Prostate gland (tissue), 2 donors: Measurements from ENCODE around the gene P2RY8.

Experiments used
- POLR2A ChIP-seq: fragments of 450-650 bp; IDR thresholded peaks from one replicate; pipeline ENCODE4 v1.6.1; 2016; ENCODE audit warnings: antibody characterized with exemption, mild to moderate bottlenecking
- POLR2AphosphoS5 ChIP-seq: sonication (generic); formaldehyde crosslinking; IDR thresholded peaks from one replicate; pipeline ENCODE4 v1.6.1; 2017; ENCODE audit warnings: antibody characterized with exemption
- TF ChIP-seq, protein P1 (sequence below), 4 experiments: fragments of 200-600 bp in 2 of 4; fragments of 450-650 bp in 2 of 4; sonication (generic) in 2 of 4; IDR thresholded peaks; 1 replicate in 3 of 4; 2 replicates in 1 of 4; pipeline ENCODE4 v1.5.1; 2016 to 2019; ENCODE audit warnings: antibody characterized with exemption in 4 of 4, mild to moderate bottlenecking in 2 of 4, moderate library complexity in 2 of 4

DNA sequence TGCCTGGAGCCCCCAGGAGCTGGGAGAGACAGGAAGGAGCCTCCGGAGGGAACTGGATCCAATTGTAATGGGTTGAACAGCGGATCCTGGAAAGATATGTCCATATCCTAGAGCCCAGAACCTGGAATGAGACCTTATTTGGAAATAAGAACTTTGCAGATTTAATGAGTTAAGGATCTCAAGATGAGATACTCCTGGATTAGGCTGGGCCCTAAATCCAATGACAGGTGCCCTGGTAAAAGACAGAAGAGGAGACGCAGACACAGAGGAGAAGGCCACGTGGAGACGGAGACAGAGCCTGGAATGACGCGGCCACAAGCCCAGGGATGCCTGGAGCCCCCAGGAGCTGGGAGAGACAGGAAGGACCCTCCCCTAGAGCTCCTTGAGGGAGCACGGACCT, 34.1 kb downstream of the P2RY8 start:
- TF ChIP-seq, protein P1, sequence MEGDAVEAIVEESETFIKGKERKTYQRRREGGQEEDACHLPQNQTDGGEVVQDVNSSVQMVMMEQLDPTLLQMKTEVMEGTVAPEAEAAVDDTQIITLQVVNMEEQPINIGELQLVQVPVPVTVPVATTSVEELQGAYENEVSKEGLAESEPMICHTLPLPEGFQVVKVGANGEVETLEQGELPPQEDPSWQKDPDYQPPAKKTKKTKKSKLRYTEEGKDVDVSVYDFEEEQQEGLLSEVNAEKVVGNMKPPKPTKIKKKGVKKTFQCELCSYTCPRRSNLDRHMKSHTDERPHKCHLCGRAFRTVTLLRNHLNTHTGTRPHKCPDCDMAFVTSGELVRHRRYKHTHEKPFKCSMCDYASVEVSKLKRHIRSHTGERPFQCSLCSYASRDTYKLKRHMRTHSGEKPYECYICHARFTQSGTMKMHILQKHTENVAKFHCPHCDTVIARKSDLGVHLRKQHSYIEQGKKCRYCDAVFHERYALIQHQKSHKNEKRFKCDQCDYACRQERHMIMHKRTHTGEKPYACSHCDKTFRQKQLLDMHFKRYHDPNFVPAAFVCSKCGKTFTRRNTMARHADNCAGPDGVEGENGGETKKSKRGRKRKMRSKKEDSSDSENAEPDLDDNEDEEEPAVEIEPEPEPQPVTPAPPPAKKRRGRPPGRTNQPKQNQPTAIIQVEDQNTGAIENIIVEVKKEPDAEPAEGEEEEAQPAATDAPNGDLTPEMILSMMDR (IDR thresholded peaks at IDR 0.05) = no peak
- TF ChIP-seq POLR2A (no peak), POLR2AphosphoS5 (no peak)
